ENCODE results near the gene TBX4.
"Not testable (repeated sequence)": the region's sequence is repeated elsewhere in the genome, so short reads cannot be mapped to it uniquely, and the experiment has no call there.

DNA sequence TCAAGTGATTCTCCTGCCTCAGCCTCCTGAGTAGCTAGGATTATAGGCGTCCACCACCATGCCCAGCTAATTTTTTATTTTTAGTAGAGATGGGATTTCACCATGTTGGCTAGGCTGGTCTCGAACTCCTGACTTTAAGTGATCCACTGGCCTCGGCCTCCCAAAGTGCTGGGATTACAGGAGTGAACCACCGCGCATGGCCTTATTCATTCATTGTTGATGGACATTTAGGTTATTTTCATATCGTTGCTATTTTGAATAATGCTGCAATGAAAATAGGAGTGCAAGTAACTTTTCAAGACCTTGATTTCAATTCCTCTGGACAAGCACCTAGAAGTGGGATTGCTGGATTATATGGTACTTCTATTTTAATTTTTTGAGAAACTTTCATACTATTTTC is 22.4 kb upstream of the TBX4 start:
- TF ChIP-seq POLR2AphosphoS5 (IDR thresholded peaks at IDR 0.05): not testable (repeated sequence)
- TF ChIP-seq, protein P1, sequence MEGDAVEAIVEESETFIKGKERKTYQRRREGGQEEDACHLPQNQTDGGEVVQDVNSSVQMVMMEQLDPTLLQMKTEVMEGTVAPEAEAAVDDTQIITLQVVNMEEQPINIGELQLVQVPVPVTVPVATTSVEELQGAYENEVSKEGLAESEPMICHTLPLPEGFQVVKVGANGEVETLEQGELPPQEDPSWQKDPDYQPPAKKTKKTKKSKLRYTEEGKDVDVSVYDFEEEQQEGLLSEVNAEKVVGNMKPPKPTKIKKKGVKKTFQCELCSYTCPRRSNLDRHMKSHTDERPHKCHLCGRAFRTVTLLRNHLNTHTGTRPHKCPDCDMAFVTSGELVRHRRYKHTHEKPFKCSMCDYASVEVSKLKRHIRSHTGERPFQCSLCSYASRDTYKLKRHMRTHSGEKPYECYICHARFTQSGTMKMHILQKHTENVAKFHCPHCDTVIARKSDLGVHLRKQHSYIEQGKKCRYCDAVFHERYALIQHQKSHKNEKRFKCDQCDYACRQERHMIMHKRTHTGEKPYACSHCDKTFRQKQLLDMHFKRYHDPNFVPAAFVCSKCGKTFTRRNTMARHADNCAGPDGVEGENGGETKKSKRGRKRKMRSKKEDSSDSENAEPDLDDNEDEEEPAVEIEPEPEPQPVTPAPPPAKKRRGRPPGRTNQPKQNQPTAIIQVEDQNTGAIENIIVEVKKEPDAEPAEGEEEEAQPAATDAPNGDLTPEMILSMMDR (IDR thresholded peaks at IDR 0.05): not testable (repeated sequence)
